SK-N-SH (cell line): ENCODE measurements around the gene WNT1. TPM values are rescaled to one million over a fixed set of nuclear protein-coding genes. Genes with fewer than 3 reads are reported as not detected.

Source experiments
- CTCF ChIA-PET: fragments of 300-600, 350-600 bp; formaldehyde crosslinking; extraction: SDS; loops from one replicate; lab custom pipeline; 2021; lab: Yijun Ruan, JAX
- POLR2A ChIA-PET: fragments of 350-600 bp; sonication (Branson Sonifier 250); formaldehyde crosslinking; extraction: SDS; loops from one replicate; lab custom pipeline; 2020; ENCODE audit warnings: antibody characterized with exemption, inconsistent platforms; lab: Yijun Ruan, JAX
- DNase-seq: peaks from one replicate; pipeline ENCODE4 v3.0.0; 2012
- H2AFZ ChIP-seq: fragments of 200-600 bp; sonication (generic); 2 replicates; pipeline ENCODE4 v1.8.1; 2016; ENCODE audit warnings: antibody characterized with exemption, mild to moderate bottlenecking, low read depth
- H3F3A ChIP-seq: fragments of 200-600 bp; sonication (generic); replicated peaks from 2 replicates; pipeline ENCODE3; 2016; ENCODE audit warnings: antibody characterized with exemption, mild to moderate bottlenecking; ENCODE audit not compliant: insufficient read depth
- H3K27ac ChIP-seq, 2 experiments: fragments of 200-500 bp in 1 of 2; fragments of 200-600 bp in 1 of 2; sonication (Bioruptor generic) in 1 of 2; sonication (generic), shearing (Covaris generic) in 1 of 2; 2 replicates each; pipeline versions ENCODE4 v1.5.1 to v1.6.1; 2014 to 2016; ENCODE audit warnings: low read depth in 2 of 2, inconsistent platforms in 1 of 2, low read length in 1 of 2, mild to moderate bottlenecking in 1 of 2, mixed read lengths in 1 of 2
- H3K27me3 ChIP-seq: fragments of 200-600 bp; sonication (generic), shearing (Covaris generic); 2 replicates; pipeline ENCODE4 v1.6.1; 2016; ENCODE audit warnings: mixed run types; ENCODE audit not compliant: insufficient read depth
- H3K36me3 ChIP-seq, 2 experiments: fragments of 200-500 bp in 1 of 2; fragments of 200-600 bp in 1 of 2; sonication (Bioruptor generic) in 1 of 2; sonication (generic) in 1 of 2; replicated peaks in 1 of 2; 2 replicates each; pipeline versions ENCODE3 to v1.5.1; 2014 to 2016; ENCODE audit warnings: low read length in 1 of 2, mild to moderate bottlenecking in 1 of 2; ENCODE audit not compliant: insufficient read depth in 2 of 2, control insufficient read depth in 1 of 2
- H3K4me1 ChIP-seq, 2 experiments: fragments of 200-500 bp in 1 of 2; fragments of 200-600 bp in 1 of 2; sonication (Bioruptor generic) in 1 of 2; sonication (generic), shearing (Covaris generic) in 1 of 2; 2 replicates each; pipeline versions ENCODE4 v1.5.1 to v1.6.1; 2014 to 2016; ENCODE audit warnings: low read depth in 1 of 2, low read length in 1 of 2, mixed run types in 1 of 2; ENCODE audit not compliant: insufficient read depth in 2 of 2, control insufficient read depth in 1 of 2
- H3K4me2 ChIP-seq: fragments of 200-600 bp; sonication (generic), shearing (Covaris generic); 2 replicates; pipeline ENCODE4 v1.6.1; 2017; ENCODE audit warnings: mixed run types
- H3K4me3 ChIP-seq, 2 experiments: fragments of 200-500 bp in 1 of 2; fragments of 200-600 bp in 1 of 2; sonication (Bioruptor generic) in 1 of 2; sonication (generic), shearing (Covaris generic) in 1 of 2; 2 replicates each; pipeline versions ENCODE4 v1.5.1 to v1.8.1; 2014 to 2016; ENCODE audit warnings: low read depth in 2 of 2, inconsistent platforms in 1 of 2, low read length in 1 of 2, mild to moderate bottlenecking in 1 of 2, mixed read lengths in 1 of 2, moderate library complexity in 1 of 2
- H3K79me2 ChIP-seq: fragments of 200-600 bp; sonication (generic); 2 replicates; pipeline ENCODE4 v1.8.1; 2017; ENCODE audit warnings: mild to moderate bottlenecking; ENCODE audit not compliant: insufficient read depth
- H3K9ac ChIP-seq: fragments of 200-600 bp; sonication (generic); 2 replicates; pipeline ENCODE4 v1.6.1; 2017; ENCODE audit warnings: mixed run types
- H3K9me2 ChIP-seq: fragments of 200-600 bp; sonication (generic); 2 replicates; pipeline ENCODE4 v1.6.1; 2017; ENCODE audit warnings: mixed run types
- H3K9me3 ChIP-seq: fragments of 200-600 bp; sonication (generic); 2 replicates; pipeline ENCODE4 v1.6.1; 2017; ENCODE audit warnings: mixed run types, mild to moderate bottlenecking, moderate library complexity
- H4K20me1 ChIP-seq: fragments of 200-600 bp; sonication (generic); 2 replicates; pipeline ENCODE4 v1.6.1; 2017; ENCODE audit warnings: mild to moderate bottlenecking, mixed run types; ENCODE audit not compliant: insufficient read depth
- ELF1 ChIP-seq: IDR thresholded peaks from 2 replicates; pipeline ENCODE4 v1.4.0; 2012
- EP300 ChIP-seq, 2 experiments: IDR thresholded peaks; 2 replicates each; pipeline versions ENCODE4 v1.4.0 to v1.6.1; 2012; ENCODE audit warnings: borderline replicate concordance in 1 of 2, low read depth in 1 of 2, low read length in 1 of 2
- JUND ChIP-seq: IDR thresholded peaks from 2 replicates; pipeline ENCODE4 v1.4.0; 2012
- MEF2A ChIP-seq: IDR thresholded peaks from 2 replicates; pipeline ENCODE4 v1.4.0; 2012; ENCODE audit warnings: low read depth, borderline replicate concordance
- RCOR1 ChIP-seq: fragments of 150-350 bp; IDR thresholded peaks from 2 replicates; pipeline ENCODE4 v1.6.1; 2017; ENCODE audit warnings: antibody characterized with exemption, low read length
- SIN3A ChIP-seq: IDR thresholded peaks from 2 replicates; pipeline ENCODE4 v1.6.1; 2012; ENCODE audit warnings: low read depth, mild to moderate bottlenecking, low read length, moderate library complexity, borderline replicate concordance
- SMC3 ChIP-seq: IDR thresholded peaks from 2 replicates; pipeline ENCODE4 v1.6.1; 2012; ENCODE audit warnings: low read depth, low read length, improper control_type of control experiment
- TAF1 ChIP-seq: IDR thresholded peaks from 2 replicates; pipeline ENCODE4 v1.6.1; 2012; ENCODE audit warnings: low read depth, mild to moderate bottlenecking, low read length, moderate library complexity, borderline replicate concordance
- WGBS: methylation state at CpG from one replicate; pipeline ENCODE4 v1.1.6; 2017; ENCODE audit warnings: low lambda C conversion rate; 5-methylcytosine and 5-hydroxymethylcytosine counted together
- polyA plus RNA-seq, 3 experiments: library from polyadenylated mRNA; depleted of rRNA; stranded (reverse); fragments of >200 nt; gene quantifications; 2 replicates each; pipeline ENCODE4 v1.2.3, GENCODE V29; 2012
- TF ChIP-seq, protein P1 (sequence below): IDR thresholded peaks from 2 replicates; pipeline ENCODE4 v1.4.0; 2012; ENCODE audit warnings: low read depth, borderline replicate concordance
- TF ChIP-seq, protein P2 (sequence below): IDR thresholded peaks from 2 replicates; pipeline ENCODE4 v1.4.0; 2012; ENCODE audit warnings: low read depth, borderline replicate concordance
- TF ChIP-seq, protein P3 (sequence below): IDR thresholded peaks from 2 replicates; pipeline ENCODE4; 2012

Gene WNT1
- polyA plus RNA-seq, 1 of the 3 experiments (the other 2 are of a cell fraction): not detected

DNA sequence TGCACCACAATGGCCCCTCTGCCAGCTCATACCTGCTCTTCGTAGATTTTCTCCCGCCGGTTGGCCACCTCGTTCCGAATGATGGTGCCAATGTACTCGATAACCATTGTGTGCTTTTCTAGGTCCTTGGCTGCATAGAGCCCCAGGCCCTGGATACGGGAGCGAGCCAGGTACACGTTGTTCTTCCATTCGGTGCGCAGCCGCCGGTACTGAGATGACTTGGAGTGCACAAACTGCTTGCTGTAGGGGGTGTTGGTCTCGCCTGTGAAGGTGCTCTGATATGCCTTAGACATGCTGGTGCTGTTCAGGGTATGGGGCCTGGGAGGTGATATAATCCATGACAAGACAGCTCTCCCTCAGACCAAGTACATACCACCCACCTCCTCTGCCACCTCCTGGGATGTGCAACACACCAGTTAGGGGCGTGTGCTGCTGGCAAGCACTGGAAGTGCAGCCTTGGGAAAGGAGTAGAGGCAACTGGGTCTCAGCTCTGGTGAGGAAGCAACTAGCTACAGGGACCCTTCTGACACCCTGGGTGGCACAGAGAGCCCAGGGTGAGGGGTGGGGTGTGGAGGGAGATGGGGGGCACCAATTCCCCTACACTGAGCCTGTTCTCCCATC, 44.5 kb downstream of the WNT1 start:
- H3K4me3 ChIP-seq: no peak overlapping the region
- WGBS: over 99% methylated on average over 13 of the region's 15 CpGs
- H3K9ac ChIP-seq: no peak overlapping the region
- H3K4me1 ChIP-seq: peaks cover 0 to 9% of the 10 kb centered on the region in 2 experiments; a peak in 2 of 4 replicates
- DNase-seq: no peak
- H3K9me3 ChIP-seq: no peaks in the 10 kb centered on the region
- H3F3A ChIP-seq: peaks cover 28% of the 10 kb centered on the region
- ChIA-PET CTCF (interaction anchor here (0.8 to 4.0 kb wide), 6 partner anchors 10 to 71 kb away, joined by 3 to 29 read pairs (median 4); no protein-coding TSS in a partner anchor), POLR2A (no interaction called here)
- no peak overlapping the region for H3K27ac ChIP-seq
- H2AFZ ChIP-seq: no peak overlapping the region
- TF ChIP-seq, protein P1, sequence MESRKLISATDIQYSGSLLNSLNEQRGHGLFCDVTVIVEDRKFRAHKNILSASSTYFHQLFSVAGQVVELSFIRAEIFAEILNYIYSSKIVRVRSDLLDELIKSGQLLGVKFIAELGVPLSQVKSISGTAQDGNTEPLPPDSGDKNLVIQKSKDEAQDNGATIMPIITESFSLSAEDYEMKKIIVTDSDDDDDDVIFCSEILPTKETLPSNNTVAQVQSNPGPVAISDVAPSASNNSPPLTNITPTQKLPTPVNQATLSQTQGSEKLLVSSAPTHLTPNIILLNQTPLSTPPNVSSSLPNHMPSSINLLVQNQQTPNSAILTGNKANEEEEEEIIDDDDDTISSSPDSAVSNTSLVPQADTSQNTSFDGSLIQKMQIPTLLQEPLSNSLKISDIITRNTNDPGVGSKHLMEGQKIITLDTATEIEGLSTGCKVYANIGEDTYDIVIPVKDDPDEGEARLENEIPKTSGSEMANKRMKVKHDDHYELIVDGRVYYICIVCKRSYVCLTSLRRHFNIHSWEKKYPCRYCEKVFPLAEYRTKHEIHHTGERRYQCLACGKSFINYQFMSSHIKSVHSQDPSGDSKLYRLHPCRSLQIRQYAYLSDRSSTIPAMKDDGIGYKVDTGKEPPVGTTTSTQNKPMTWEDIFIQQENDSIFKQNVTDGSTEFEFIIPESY: no peak
- TF ChIP-seq TAF1 (no peak), SMC3 (no peak), MEF2A (no peak), SIN3A (no peak), JUND (no peak), ELF1 (no peak), RCOR1 (no peak), EP300 (IDR thresholded peaks at IDR 0.05; ENCODE audit: borderline replicate concordance in 1 of 2, low read depth in 1 of 2, low read length in 1 of 2) (no peak)
- peaks cover 23 to 60% of the 10 kb centered on the region in 2 experiments for H3K36me3 ChIP-seq
- H4K20me1 ChIP-seq: no peaks in the 10 kb centered on the region
- H3K9me2 ChIP-seq: no peaks in the 10 kb centered on the region
- H3K79me2 ChIP-seq: peaks cover 5% of the 10 kb centered on the region
- no peaks in the 10 kb centered on the region for H3K27me3 ChIP-seq
- no peak overlapping the region for H3K4me2 ChIP-seq

DNA sequence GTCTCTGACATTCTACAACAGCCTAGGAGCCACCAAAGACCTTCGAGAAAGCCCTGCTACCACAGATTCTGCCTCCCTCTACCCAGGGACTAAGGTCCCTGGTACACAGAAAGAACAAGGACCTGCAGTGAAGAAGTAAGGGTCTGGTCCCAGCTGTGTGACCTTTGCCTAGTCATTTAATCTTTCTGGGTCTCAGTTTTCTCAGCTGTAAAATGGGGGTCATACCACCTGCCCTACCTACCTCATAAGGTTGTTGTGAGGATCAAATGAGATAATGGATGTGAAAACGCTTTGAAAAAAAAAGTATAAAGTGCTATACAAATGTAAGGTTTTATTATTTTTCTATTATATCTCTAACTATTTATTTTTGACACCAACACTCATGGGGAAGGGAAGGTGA, 45.7 kb downstream of the WNT1 start:
- Histone ChIP-seq H3F3A (peaks cover 25% of the 10 kb centered on the region), H3K4me3 (no peak overlapping the region), H3K9me2 (no peaks in the 10 kb centered on the region), H3K79me2 (no peaks in the 10 kb centered on the region), H3K4me2 (no peak overlapping the region), H4K20me1 (no peaks in the 10 kb centered on the region), H3K4me1 (peaks cover 0 to 7% of the 10 kb centered on the region in 2 experiments; a peak in 2 of 4 replicates), H3K9me3 (no peaks in the 10 kb centered on the region), H3K36me3 (peaks cover 34 to 70% of the 10 kb centered on the region in 2 experiments), H3K9ac (no peak overlapping the region), H3K27me3 (no peaks in the 10 kb centered on the region), H2AFZ (no peak overlapping the region), H3K27ac (no peak overlapping the region)
- DNase-seq: no peak
- ChIA-PET POLR2A (no interaction called here), CTCF (interaction anchor here (0.7 to 2.6 kb wide), 6 partner anchors 13 to 27 kb away, joined by 3 to 8 read pairs (median 3); no protein-coding TSS in a partner anchor)
- TF ChIP-seq, protein P2, sequence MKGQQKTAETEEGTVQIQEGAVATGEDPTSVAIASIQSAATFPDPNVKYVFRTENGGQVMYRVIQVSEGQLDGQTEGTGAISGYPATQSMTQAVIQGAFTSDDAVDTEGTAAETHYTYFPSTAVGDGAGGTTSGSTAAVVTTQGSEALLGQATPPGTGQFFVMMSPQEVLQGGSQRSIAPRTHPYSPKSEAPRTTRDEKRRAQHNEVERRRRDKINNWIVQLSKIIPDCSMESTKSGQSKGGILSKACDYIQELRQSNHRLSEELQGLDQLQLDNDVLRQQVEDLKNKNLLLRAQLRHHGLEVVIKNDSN: no peak
- TF ChIP-seq, protein P3, sequence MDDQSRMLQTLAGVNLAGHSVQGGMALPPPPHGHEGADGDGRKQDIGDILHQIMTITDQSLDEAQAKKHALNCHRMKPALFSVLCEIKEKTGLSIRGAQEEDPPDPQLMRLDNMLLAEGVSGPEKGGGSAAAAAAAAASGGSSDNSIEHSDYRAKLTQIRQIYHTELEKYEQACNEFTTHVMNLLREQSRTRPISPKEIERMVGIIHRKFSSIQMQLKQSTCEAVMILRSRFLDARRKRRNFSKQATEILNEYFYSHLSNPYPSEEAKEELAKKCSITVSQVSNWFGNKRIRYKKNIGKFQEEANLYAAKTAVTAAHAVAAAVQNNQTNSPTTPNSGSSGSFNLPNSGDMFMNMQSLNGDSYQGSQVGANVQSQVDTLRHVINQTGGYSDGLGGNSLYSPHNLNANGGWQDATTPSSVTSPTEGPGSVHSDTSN: no peak
- no peak for TF ChIP-seq SIN3A
- 82% methylated on average over 2 of the region's 2 CpGs for WGBS
